Ascending aorta (tissue), 2 donors: Measurements from ENCODE around the gene ARHGAP26. TPM values are rescaled to one million over a fixed set of nuclear protein-coding genes. Genes with fewer than 3 reads are reported as not detected.

Experiments used
- DNase-seq, 2 donors: peaks; one replicate each; pipeline ENCODE4 v3.0.0-alpha.2; 2019; ENCODE audit warnings: low spot score in 2 of 2
- H3K27ac ChIP-seq, 2 donors: fragments of 200-600 bp; sonication (generic); one replicate each; pipeline ENCODE4 v1.5.1; 2016 to 2017; ENCODE audit warnings: mild to moderate bottlenecking in 1 of 2
- H3K27me3 ChIP-seq: fragments of 200-600 bp; sonication (generic); one replicate; pipeline ENCODE4 v1.5.1; 2017
- H3K36me3 ChIP-seq, 2 donors: fragments of 200-600 bp; sonication (generic); one replicate each; pipeline ENCODE4 v1.5.1; 2016
- H3K4me1 ChIP-seq, 2 donors: fragments of 200-600 bp; sonication (generic); one replicate each; pipeline ENCODE4 v1.5.1; 2016 to 2017; ENCODE audit warnings: mild to moderate bottlenecking in 1 of 2
- H3K4me3 ChIP-seq, 2 donors: fragments of 200-600 bp; sonication (generic); one replicate each; pipeline ENCODE4 v1.5.1; 2016 to 2017; ENCODE audit warnings: mild to moderate bottlenecking in 1 of 2
- H3K9me3 ChIP-seq, 2 donors: fragments of 200-600 bp; sonication (generic); one replicate each; pipeline ENCODE4 v1.5.1; 2016
- CTCF ChIP-seq, 3 experiments: fragments of 200-600 bp in 2 of 3; fragments of 450-650 bp in 1 of 3; sonication (generic) in 2 of 3; IDR thresholded peaks; one replicate each; pipeline ENCODE4 v1.5.1; 2016 to 2019; ENCODE audit warnings: antibody characterized with exemption in 3 of 3, mild to moderate bottlenecking in 1 of 3, moderate library complexity in 1 of 3
- intact Hi-C: fragments of 100-400 bp; cut with DNase I; formaldehyde crosslinking; loops from one replicate; pipeline ENCODE4 v1.15.1; 2023
- total RNA-seq: library from RNA; depleted of rRNA; stranded (reverse); fragments of >200 nt; gene quantifications from one replicate; pipeline ENCODE4 v1.1.0, GENCODE V29; 2016

The ARHGAP26 gene
- total RNA-seq, 1 donor from 2014 or later, result 34.9 TPM

DNA sequence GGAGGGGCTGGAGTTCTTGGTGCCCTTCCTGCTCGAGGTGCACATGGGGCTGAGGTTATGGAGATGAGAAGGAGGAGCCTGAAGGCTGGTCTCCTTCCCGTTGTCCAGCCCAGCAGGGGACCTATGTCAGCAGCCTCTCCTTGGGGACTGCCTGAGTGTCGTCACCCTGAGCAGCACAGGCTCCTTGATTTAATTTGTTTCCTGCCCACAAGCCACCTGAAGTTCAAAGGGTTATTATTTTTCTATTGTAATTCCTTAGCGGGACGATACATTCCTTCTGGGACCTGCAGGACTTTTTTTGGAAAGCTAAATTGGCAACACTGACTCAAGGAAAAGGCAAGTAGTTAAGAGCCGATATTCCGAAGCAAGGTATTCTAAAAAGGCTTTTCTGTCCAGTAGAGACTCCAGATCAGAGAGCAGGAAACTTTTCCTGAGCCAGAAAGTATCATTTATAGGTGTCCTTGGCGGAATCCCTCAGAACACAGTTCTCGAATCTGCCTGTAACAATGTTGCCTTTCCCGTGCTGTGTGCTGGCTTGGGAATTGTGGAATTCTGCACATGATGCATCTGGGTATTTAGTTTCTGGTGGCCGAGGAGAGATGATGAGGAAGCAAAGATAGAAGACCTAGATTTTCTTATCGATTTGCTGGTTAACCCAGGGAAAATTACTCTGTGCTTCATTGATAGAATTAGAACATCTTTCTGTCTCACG lies 55.4 kb downstream of the ARHGAP26 start:
- H3K4me3 ChIP-seq, result peak overlapping the region; percentile 26 to 47
- H3K4me1 ChIP-seq, result peaks cover 21 to 49% of the 10 kb centered on the region in 2 donors
- intact Hi-C loops, result loop anchor here (1.0 to 5.0 kb wide), 2 partner anchors 14 to 42 kb away; no protein-coding TSS in a partner anchor

DNA sequence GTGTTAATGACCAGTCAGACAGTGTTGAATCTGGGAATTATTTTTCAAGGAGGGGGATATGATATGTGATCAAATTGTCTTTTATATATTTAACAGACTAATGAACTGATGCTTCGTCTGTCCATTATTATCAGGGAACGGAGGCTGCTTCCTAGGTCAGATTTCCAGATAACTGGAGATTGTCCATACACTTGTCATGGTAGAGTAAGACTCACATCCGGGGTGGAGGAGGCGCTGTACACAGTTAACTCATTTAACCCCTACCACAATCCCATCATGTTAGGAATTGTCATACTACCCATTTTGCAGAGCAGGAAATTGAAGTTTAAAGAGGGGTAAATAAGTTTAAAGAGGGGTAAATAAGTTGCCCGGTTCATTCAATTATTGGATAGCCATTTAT lies 55.9 kb downstream of the ARHGAP26 start:
- no peaks in the 10 kb centered on the region for H3K9me3 ChIP-seq
- intact Hi-C loops, result loop anchor here (1.0 to 5.0 kb wide), 2 partner anchors 13 to 41 kb away; no protein-coding TSS in a partner anchor
- H3K36me3 ChIP-seq, result no peaks in the 10 kb centered on the region
- peak overlapping the region in 1 of 2 donors; percentile 62 for H3K27ac ChIP-seq
- peaks cover 21 to 49% of the 10 kb centered on the region in 2 donors for H3K4me1 ChIP-seq
- no peaks in the 10 kb centered on the region for H3K27me3 ChIP-seq
- peak overlapping the region in 1 of 2 donors; percentile 26 for H3K4me3 ChIP-seq
- DNase-seq, result no peak
- no peak for TF ChIP-seq CTCF (IDR thresholded peaks at IDR 0.05)

More for the DNA sequence above, 55.4 kb downstream of the ARHGAP26 start:
- TF ChIP-seq CTCF (IDR thresholded peaks at IDR 0.05), result no peak
- Histone ChIP-seq H3K36me3 (no peaks in the 10 kb centered on the region), H3K27me3 (no peaks in the 10 kb centered on the region), H3K9me3 (no peaks in the 10 kb centered on the region), H3K27ac (peak overlapping the region; percentile 50 to 62)
- no peak for DNase-seq

- peak overlapping the region; percentile 29 to 62 for H3K27ac ChIP-seq
- TF ChIP-seq CTCF (IDR thresholded peaks at IDR 0.05), result no peak
- H3K9me3 ChIP-seq, result no peaks in the 10 kb centered on the region
- peaks cover 21 to 49% of the 10 kb centered on the region in 2 donors for H3K4me1 ChIP-seq
- DNase-seq, result peak in 1 of 2 donors; percentile 79
- intact Hi-C loops, result loop anchor here (1.0 to 5.0 kb wide), 2 partner anchors 12 to 40 kb away; no protein-coding TSS in a partner anchor
- no peaks in the 10 kb centered on the region for H3K27me3 ChIP-seq
- H3K36me3 ChIP-seq, result no peaks in the 10 kb centered on the region
- H3K4me3 ChIP-seq, result no peak overlapping the region
Measured at GRCh38 chr5:142826741-142827492, 56.7 kb downstream of the ARHGAP26 start.

DNA sequence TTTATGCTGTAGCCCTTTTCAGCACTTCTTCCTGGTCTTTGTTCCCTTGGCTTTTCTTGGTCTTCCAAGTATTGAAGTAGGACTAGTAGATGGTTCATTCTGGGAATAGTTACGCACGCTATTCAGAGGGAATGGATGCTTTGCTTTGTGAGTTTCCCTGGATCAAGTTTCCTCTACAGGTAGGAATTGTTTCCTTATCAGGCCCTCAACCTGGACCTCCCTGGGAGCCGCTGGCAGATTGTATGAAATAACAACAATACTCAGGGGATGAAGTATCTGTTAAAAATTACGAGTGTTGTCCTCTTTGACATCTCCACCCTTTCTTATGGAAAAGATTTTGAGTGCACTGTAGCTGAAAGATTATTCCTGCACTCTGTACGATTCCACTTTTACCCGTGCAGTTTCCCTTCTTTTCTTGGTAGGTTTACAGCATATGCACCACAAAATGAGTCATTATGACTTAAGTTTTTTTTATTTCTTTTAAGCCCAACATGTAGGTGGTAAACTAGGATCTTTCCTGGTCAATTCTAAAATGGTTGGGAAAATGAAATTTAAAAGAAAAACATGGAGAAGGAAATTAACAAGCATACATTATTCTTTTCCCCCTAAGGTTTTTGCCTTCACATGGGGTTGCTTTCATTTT lies 57.9 kb downstream of the ARHGAP26 start:
- Histone ChIP-seq H3K27me3 (no peaks in the 10 kb centered on the region), H3K36me3 (no peaks in the 10 kb centered on the region), H3K4me3 (no peak overlapping the region), H3K9me3 (no peaks in the 10 kb centered on the region), H3K4me1 (peaks cover 21 to 46% of the 10 kb centered on the region in 2 donors), H3K27ac (peak overlapping the region; percentile 29 to 62)
- no peak for DNase-seq
- no peak for TF ChIP-seq CTCF (IDR thresholded peaks at IDR 0.05)
- intact Hi-C loops, result loop anchor here (5.0 kb wide), 1 partner anchor 39 kb away; no protein-coding TSS in a partner anchor

- intact Hi-C loops, result loop anchor here (5.0 kb wide), 1 partner anchor 38 kb away; no protein-coding TSS in a partner anchor
- Histone ChIP-seq H3K4me3 (no peak overlapping the region), H3K36me3 (no peaks in the 10 kb centered on the region), H3K27me3 (no peaks in the 10 kb centered on the region), H3K27ac (peak overlapping the region in 1 of 2 donors; percentile 22), H3K4me1 (peaks cover 21 to 43% of the 10 kb centered on the region in 2 donors), H3K9me3 (no peaks in the 10 kb centered on the region)
- DNase-seq, result no peak
- no peak for TF ChIP-seq CTCF (IDR thresholded peaks at IDR 0.05)
Measured at GRCh38 chr5:142828797-142829535, 58.8 kb downstream of the ARHGAP26 start.
